OCI-M2 (cell line): ENCODE measurements around the gene DLEC1.
A peak's percentile ranks its signal among the peaks of the same experiment; 100 is the strongest.
"Not testable (repeated sequence)": the region's sequence is repeated elsewhere in the genome, so short reads cannot be mapped to it uniquely, and the experiment has no call there.

Experiments
- DNase-seq: peaks from one replicate; lab custom pipeline; 2025; ENCODE audit not compliant: unreplicated experiment; lab: John Stamatoyannopoulos, UW

The DLEC1 gene

GRCh38 chr3:38034335-38034734 lies 4.7 kb upstream of the DLEC1 start:
- not testable (repeated sequence) for DNase-seq

GRCh38 chr3:38036286-38036685 lies 2.7 kb upstream of the DLEC1 start:
- DNase-seq = no peak

GRCh38 chr3:38036906-38037305 lies 2.1 kb upstream of the DLEC1 start:
- no peak for DNase-seq

GRCh38 chr3:38038447-38038911 lies 529 bp upstream of the DLEC1 start:
- DNase-seq = no peak

- peak; percentile 37 for DNase-seq
Measured at GRCh38 chr3:38039899-38040261, 872 bp downstream of the DLEC1 start.

- DNase-seq = no peak
Measured at GRCh38 chr3:38040401-38040800, 1.4 kb downstream of the DLEC1 start.

GRCh38 chr3:38043486-38043885 lies 4.5 kb downstream of the DLEC1 start:
- no peak for DNase-seq

- no peak for DNase-seq
Measured at GRCh38 chr3:38046027-38046426, 7.0 kb downstream of the DLEC1 start.

- DNase-seq = no peak
Measured at GRCh38 chr3:38046821-38047220, 7.8 kb downstream of the DLEC1 start.

GRCh38 chr3:38047896-38048295 lies 8.9 kb downstream of the DLEC1 start:
- DNase-seq = no peak

GRCh38 chr3:38049358-38050126 lies 10.5 kb downstream of the DLEC1 start:
- DNase-seq = no peak

GRCh38 chr3:38051131-38051530 lies 12.1 kb downstream of the DLEC1 start:
- no peak for DNase-seq

- not testable (repeated sequence) for DNase-seq
Measured at GRCh38 chr3:38053286-38053685, 14.3 kb downstream of the DLEC1 start.

- DNase-seq = not testable (repeated sequence)
Measured at GRCh38 chr3:38053813-38054498, 14.9 kb downstream of the DLEC1 start.

- no peak for DNase-seq
Measured at GRCh38 chr3:38054499-38055001, 15.5 kb downstream of the DLEC1 start.

- no peak for DNase-seq
Measured at GRCh38 chr3:38059148-38059547, 20.1 kb downstream of the DLEC1 start.

- DNase-seq = no peak
Measured at GRCh38 chr3:38059591-38059990, 20.6 kb downstream of the DLEC1 start.

- DNase-seq = no peak
Measured at GRCh38 chr3:38062809-38063208, 23.8 kb downstream of the DLEC1 start.

- DNase-seq = not testable (repeated sequence)
Measured at GRCh38 chr3:38064453-38064852, 25.4 kb downstream of the DLEC1 start.

- DNase-seq = no peak
Measured at GRCh38 chr3:38067508-38068233, 28.7 kb downstream of the DLEC1 start.

- no peak for DNase-seq
Measured at GRCh38 chr3:38070013-38070412, 31.0 kb downstream of the DLEC1 start.

- DNase-seq = not testable (repeated sequence)
Measured at GRCh38 chr3:38077073-38077472, 38.1 kb downstream of the DLEC1 start.
